ENCODE measurements around the gene PSEN2.
"Not testable (repeated sequence)": the region's sequence is repeated elsewhere in the genome, so short reads cannot be mapped to it uniquely, and the experiment has no call there.

PSEN2 gene

GRCh38 chr1:226870401-226871279, at the start of gene PSEN2:
Gene PSEN2, plus strand, starts transcription at chr1:226870616. Its CDS starts 11,292 bp downstream, at chr1:226881908.
- DNase-seq (ENCODE audit: low spot score) = peak; percentile 73

- DNase-seq (ENCODE audit: low spot score) = peak; percentile 93
Measured at GRCh38 chr1:226820941-226821718, 49.3 kb upstream of the PSEN2 start.

GRCh38 chr1:226821719-226822085, 48.7 kb upstream of the PSEN2 start:
- DNase-seq (ENCODE audit: low spot score) = no peak

GRCh38 chr1:226823643-226824042, 46.8 kb upstream of the PSEN2 start:
- no peak for DNase-seq (ENCODE audit: low spot score)

GRCh38 chr1:226825037-226825745, 45.2 kb upstream of the PSEN2 start:
- no peak for DNase-seq (ENCODE audit: low spot score)

GRCh38 chr1:226825746-226826100, 44.7 kb upstream of the PSEN2 start:
- DNase-seq (ENCODE audit: low spot score) = no peak

GRCh38 chr1:226826479-226827261, 43.7 kb upstream of the PSEN2 start:
- DNase-seq (ENCODE audit: low spot score) = no peak

GRCh38 chr1:226827458-226827857, 43.0 kb upstream of the PSEN2 start:
- DNase-seq (ENCODE audit: low spot score) = no peak

GRCh38 chr1:226827968-226828513, 42.4 kb upstream of the PSEN2 start:
- peak; percentile 96 for DNase-seq (ENCODE audit: low spot score)

GRCh38 chr1:226829105-226829504, 41.3 kb upstream of the PSEN2 start:
- DNase-seq (ENCODE audit: low spot score) = no peak

GRCh38 chr1:226831953-226832352, 38.5 kb upstream of the PSEN2 start:
- DNase-seq (ENCODE audit: low spot score) = no peak

GRCh38 chr1:226832613-226833012, 37.8 kb upstream of the PSEN2 start:
- no peak for DNase-seq (ENCODE audit: low spot score)

GRCh38 chr1:226834179-226834578, 36.2 kb upstream of the PSEN2 start:
- DNase-seq (ENCODE audit: low spot score) = not testable (repeated sequence)

- not testable (repeated sequence) for DNase-seq (ENCODE audit: low spot score)
Measured at GRCh38 chr1:226835396-226835795, 35.0 kb upstream of the PSEN2 start.

- DNase-seq (ENCODE audit: low spot score) = not testable (repeated sequence)
Measured at GRCh38 chr1:226837966-226838365, 32.5 kb upstream of the PSEN2 start.

- no peak for DNase-seq (ENCODE audit: low spot score)
Measured at GRCh38 chr1:226838456-226838855, 32.0 kb upstream of the PSEN2 start.

GRCh38 chr1:226845624-226846023, 24.8 kb upstream of the PSEN2 start:
- DNase-seq (ENCODE audit: low spot score) = no peak

- no peak for DNase-seq (ENCODE audit: low spot score)
Measured at GRCh38 chr1:226846786-226847185, 23.6 kb upstream of the PSEN2 start.

- not testable (repeated sequence) for DNase-seq (ENCODE audit: low spot score)
Measured at GRCh38 chr1:226854548-226854947, 15.9 kb upstream of the PSEN2 start.

- no peak for DNase-seq (ENCODE audit: low spot score)
Measured at GRCh38 chr1:226862890-226863289, 7.5 kb upstream of the PSEN2 start.

GRCh38 chr1:226863446-226863845, 7.0 kb upstream of the PSEN2 start:
- no peak for DNase-seq (ENCODE audit: low spot score)
